ENCODE data around the gene THOC2.
"Not testable (repeated sequence)": the region's sequence is repeated elsewhere in the genome, so short reads cannot be mapped to it uniquely, and the experiment has no call there.

Gene THOC2

DNA sequence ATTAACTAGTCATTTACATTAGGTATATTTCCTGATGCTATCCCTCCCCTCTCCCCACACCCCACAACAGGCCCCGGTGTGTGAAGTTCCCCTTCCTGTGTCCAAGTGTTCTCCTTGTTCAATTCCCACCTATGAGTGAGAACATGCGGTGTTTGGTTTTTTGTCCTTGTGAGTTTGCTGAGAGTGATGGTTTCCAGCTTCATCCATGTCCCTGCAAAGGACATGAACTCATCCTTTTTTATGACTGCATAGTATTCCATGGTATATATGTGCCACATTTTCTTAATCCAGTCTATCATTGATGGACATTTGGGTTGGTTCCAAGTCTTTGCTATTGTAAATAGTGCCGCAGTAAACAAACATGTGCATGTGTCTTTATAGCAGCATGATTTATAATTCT is 69.1 kb downstream of the THOC2 start:
- not testable (repeated sequence) for FAIRE-seq

DNA sequence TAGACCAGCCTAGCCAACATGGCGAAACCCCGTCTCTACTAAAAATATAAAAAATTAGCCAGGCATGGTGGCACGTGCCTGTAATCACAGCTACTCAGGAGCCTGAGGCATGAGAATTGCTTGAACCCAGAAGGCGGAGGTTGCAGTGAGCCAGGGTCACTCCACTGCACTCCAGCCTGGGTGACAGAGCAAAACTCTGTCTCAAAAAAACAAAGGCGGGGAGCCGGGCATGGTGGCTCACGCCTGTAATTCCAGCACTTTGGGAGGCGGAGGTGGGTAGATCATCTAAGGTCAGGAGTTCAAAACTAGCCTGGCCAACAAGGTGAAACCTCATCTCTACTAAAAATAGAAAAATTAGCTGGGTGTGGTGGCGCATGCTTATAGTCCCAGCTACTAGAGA is 76.3 kb downstream of the THOC2 start:
- not testable (repeated sequence) for FAIRE-seq

DNA sequence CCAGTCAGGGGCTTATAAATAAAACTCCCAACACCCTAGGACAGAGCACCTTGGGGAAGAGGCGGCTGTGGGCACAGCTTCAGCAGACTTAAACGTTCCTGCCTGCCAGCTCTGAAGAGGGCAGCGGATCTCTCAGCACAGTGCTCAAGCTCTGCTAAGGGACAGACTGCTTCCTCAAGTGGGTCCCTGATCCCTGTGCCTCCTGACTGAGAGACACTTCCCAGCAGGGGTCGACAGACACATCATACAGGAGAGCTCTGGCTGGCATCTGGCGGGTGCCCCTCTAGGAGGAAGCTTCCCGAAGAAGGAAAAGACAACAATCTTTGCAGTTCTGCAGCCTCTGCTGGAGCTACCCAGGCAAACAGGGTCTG is 84.1 kb downstream of the THOC2 start:
- not testable (repeated sequence) for FAIRE-seq

DNA sequence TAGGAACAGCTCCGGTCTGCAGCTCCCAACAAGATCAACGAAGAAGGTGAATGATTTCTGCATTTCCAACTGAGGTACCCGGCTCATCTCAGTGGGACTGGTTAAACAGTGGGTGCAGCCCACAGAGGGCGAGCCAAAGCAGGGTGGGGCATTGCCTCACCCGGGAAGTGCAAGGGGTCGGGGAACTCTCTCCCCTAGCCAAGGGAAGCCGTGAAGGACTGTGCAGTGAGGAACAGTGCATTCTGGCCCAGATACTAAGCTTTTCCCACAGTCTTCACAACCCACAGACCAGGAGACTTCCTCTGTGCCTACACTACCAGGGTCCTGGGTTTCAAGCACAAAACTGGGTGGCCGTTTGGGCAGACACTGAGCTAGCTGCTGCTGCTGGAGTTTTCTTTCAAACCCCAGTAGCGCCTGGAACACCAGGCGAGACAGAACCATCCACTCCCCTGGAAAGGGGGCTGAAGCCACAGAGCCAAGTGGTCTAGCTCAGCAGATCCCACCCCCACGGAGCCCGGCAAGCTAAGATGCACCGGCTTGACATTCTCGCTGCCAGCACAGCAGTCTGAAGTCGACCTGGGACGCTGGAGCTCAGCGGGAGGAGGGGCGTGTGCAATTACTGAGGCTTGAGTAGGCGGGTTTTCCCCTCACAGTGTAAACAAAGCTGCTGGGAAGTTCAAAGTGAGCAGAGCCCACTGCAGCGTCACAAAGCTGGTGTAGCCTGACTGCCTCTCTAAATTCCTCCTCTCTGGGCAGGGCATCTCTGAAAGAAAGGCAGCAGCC is 84.6 kb downstream of the THOC2 start:
- FAIRE-seq: no peak

DNA sequence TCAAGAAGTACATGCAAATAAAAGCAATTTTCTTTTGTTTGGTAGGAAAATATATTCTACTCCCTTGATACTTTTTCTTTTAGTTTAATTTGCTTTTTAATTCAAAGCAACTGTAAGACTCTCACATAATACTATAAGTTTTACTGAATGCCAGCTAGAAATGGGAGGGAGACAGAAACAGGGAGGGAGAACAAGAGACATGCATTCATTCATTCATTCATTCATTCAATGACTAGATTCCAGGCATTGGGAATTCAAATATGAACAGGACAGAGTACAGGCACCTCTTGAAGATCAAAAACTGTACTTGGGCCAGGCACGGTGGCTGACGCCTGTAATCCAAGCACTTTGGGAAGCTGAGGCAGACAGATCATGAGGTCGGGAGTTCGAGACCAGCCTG is 85.6 kb downstream of the THOC2 start:
- no peak for FAIRE-seq

DNA sequence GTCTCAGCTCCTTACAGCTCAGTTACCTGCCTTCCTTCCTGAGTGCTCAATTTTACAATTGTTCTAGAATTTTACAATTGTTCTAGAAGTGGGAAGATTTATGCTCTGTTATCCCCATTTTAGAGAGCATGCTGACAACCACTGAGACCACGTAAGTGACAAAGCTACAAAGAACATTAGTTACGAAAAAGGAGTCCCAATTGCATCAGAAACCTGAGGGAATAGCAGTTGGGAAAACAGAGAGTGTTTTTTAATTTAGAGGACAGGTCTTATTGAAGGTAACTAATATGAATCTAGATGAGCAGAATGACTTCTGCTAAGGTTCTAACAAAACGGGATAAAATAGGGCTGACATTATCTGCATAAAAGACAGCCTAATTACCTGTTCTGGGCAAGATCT is 103.3 kb downstream of the THOC2 start:
- no peak for FAIRE-seq

DNA sequence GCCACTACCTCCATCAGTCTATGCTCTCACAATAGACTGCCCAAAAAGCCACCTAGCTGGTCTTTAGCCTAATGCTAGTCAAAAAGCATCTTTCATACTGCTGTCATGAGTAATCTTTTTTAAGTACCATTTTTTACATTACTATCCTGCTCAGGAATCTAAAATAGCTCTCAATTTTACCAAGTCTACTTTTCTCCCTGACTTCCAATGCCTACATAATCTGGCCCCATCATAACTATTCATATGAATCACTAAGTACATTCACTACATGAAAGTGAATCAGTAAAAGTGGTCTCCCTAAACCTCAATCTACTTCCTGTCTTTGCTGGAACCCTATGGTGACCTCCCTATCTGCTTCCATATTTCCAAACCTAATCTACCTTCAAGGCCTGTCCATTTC is 105.9 kb downstream of the THOC2 start:
- FAIRE-seq: no peak

DNA sequence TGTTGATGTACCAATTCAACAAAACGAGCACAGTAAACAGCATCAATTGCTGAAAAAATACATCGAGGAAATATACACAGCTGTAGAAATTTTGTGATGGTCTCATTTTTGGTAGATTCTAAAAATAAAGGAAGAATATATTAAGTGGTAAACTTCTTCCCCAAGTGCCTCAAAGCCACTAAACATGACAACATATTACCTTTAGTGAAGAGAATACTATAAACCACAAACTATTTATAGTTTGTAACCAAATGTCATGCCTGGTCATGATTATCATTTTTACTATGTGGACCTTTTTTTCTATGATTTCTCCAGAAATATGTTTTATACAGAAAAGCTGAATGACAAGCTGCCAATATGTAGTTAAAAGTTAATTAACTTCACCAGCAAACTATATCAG is 106.9 kb downstream of the THOC2 start:
- no peak for FAIRE-seq

DNA sequence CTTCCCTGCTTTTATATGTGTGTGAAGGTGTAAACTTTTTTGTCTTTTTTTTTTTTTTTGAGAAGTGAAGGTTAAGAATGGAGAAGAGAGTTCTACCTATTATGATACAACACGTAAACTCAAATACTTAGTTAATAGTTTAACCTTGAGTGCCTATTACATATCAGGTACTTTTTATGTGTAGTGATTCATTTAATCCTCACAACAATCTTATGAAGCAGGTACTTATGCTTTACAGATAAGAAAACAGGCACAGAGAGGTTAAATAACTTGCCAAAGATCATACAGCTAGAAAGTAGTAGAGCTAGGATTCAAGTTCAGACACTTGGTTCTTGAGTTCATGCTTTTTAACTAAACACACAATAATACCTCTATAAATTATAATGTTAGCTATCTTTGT is 107.4 kb downstream of the THOC2 start:
- FAIRE-seq: no peak

DNA sequence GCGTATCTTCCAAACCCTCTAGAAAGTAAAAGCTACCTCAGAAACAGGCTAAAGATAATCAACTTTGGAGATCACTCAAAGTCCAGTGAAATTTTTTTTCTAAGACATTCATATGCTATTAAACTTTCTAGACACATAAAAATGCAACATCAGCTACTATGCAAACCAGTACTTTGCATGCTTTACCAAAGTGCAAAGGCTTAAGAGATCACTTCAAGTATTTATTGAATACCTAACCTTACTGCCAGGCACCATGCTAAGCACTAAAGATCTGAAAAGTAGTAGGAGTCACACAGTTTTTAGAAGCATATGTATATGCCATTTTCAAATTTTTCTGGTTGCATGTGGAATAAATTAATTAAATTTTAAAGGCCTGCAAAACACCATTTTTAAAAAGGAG is 115.8 kb downstream of the THOC2 start:
- no peak for FAIRE-seq

DNA sequence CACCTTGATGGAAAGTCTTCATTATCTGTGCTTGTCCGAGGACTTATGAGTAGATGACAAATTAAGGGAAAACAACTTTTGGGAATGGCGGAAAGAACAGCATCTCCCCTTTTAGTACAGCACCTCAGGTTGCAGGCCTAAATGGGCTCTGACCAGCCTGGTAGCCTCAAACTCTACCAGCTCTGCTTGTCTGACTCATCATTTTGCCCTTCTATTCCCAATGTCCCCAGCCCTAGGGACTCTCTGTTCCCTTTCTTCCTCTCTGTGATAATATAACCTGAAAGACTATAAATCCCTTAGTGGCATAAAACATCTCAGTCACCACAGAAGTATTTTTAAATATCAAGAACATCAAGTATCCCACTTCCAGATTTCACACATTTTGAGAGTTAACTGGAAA is 121.9 kb downstream of the THOC2 start:
- FAIRE-seq: no peak

DNA sequence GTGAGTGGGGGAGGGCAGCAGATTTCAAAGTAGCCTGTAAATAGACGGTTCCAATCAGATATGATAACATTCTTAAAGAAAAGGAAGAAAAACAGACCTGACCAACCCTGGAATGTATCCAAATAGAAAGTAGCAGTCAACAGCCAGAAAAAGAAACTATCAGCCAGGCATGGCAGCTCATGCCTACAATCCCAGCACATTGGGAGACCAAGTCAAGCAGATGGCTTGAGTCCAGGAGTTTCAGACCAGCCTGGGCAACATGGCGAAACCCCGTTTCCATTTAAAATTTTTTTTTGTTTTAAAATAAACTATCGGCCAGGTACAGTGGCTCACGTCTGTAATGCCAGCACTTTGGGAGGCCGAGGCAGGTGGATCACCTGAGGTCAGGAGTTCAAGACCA is 125.0 kb downstream of the THOC2 start:
- no peak for FAIRE-seq

DNA sequence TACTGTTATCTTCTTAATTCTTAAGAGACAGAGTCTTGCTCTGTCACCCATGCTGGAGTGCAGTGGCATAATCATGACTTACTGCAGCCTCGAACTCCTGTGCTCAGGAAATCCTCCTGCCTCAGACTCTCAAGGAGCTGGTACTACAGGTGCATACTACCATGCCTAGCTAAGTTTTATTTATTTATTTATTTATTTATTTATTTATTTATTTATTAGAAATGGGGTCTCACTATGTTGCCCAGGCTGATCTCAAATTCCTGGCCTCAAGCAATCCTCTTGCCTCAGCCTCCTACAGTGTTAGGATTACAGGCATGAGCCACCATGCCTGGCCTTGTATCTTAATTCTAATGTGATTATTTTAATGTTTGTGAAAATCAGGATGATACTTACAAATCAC is 125.6 kb downstream of the THOC2 start:
- FAIRE-seq: no peak

DNA sequence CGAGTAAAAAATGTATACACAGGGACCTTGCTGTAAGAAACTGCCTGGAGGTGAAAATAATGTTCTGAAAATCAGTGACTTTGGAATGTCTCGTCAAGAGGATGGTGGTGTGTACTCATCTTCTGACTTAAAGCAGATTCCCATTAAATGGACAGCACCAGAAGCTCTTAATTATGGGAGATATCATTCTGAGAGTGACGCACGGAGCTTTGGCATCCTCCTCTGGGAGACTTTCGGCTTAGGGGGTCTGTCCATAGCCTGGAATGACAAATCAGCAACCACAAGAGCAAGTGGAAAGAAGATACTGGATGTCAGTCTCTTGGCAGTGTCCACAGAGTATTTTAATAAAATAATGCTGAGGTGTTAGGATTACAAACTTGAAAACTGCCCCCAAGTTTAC is 129.4 kb downstream of the THOC2 start:
- FAIRE-seq: no peak

DNA sequence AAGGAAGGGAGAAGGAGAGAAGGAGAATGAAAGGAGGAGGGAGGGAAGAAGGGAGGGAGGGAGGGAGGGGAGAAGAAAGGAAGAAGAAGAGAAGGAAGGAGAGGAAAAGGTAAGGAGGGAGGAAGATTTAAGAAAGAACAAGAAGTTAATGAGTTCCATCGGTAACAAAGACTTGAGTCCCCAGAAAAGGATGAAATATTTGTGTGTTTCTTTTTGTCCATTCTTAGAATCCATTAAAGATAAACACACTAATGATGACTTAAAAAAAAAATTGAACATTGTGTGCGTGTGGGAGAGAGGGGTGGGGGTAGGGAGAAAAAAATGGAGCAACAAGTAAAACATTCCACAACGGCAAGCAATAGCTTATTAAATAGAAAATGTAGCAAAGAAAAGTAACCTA is 131.4 kb downstream of the THOC2 start:
- FAIRE-seq: no peak

DNA sequence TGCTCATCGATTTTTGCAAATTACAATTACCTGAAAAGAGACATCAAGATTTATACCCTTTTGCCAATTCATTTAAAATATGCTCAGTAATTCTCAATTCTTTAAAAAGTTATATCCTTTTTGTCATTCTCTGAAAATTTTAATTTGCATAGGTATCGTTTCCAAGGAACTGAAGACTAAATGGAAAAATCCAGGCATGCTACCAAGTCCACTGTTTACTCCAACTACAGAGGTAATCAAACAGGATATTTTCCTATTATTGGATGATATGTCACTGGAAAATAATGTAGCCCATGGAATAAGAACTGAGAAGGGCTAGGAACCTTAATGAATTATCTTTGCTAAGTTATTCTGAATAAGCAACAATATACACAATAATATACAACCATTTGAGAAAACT is 132.7 kb downstream of the THOC2 start:
- no peak for FAIRE-seq

DNA sequence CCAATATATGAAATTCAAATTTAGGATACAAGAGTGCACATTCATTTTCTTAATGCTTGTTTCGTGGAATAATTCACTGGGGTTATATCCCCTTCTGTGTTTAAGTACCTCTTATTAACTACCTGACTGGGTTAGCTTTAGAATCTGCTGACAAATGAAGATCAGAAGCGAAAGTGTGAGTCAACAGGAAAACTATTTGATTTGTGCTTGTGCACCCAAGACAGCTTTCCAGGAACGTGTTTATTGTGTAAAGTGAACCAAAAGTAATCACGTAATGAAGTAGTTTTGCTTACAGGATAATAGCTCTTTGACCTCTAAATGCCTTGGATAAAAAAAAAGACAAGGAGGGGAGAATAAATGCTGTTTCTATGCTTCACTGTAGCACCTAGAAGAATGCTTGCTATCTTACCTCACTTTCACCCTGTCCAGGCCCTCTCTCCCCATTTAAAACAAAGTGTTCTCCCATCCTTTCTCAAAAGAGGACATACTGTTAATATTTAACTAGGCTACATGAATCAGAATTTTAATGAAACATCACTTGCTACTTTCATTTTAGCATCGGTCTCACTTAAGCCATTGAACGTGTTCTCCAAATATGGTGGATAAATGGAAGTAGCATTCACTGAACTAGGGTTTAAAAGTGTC is 141.9 kb downstream of the THOC2 start:
- FAIRE-seq: no peak

DNA sequence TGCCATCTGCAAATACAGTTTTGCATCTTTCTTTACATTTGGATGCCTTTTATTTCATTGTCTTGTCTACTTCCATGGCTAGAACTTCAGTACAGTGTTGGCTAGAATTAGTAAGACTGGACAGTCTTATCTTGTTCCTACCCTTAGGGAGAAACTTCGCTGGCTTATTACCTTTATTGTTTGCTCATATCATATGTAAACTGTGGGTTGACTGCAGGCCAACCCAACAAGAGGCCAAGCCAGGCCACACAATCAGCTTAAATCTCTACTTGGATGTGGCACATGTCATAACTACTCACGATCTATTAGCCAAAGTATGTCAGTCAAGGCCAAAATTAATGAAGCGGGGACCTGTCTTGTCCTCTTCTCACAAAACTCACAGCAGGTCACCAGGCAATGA is 144.1 kb downstream of the THOC2 start:
- FAIRE-seq: no peak

DNA sequence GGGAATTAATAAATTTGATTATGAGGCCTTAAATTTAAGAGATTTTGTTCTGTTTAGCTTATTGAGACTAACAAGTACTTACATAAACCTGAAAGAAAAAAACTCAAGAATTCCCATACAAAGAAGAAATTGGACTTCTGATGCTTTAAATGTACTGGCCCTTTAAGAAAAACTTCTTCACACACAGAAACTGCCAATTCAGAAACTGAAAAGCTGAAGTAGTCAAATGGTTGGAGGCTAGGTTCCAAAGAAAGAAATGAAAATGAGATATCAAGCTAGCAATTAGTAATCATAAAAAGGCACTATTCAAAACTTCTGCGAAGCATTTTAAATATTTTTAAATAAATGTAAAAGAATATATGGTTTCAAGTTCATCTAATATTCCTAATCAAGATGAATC is 151.3 kb downstream of the THOC2 start:
- no peak for FAIRE-seq

DNA sequence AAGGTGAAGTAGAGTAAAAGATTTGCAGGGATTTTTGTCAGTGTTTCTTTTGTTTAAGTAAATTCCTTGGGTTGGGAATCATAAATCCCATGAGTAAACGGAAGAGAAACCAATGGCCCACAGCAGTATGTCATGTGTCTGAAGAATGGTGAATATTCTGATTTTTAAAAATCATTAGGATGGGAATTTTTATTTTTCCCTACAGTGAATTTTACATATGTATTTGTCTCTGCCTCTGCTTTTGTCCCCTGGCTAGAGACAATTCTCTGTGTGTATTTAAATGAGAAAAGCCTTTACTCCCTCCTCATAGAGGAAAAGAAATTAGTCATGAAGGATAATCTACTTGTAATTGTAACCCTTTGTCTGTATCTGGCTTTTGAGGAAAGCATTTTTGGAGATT is 152.1 kb downstream of the THOC2 start:
- FAIRE-seq: no peak

DNA sequence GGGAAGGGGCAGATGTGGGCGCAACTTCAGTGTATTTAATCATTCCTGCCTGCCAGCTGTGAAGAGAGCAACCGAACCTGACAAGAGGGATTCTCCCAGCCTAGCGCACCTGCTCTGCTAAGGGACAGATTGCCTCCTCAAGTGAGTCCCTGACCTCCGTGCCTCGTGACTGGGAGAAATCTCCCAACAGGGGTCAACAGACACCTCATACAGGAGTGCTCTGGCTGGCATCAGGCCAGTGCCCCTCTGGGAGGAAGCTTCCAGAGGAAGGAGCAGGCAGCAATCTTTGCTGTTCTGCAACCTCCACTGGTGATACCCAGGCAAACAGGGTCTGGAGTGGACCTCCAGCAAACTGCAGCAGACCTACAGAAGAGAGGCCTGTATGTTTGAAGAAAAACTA is 158.8 kb downstream of the THOC2 start:
- not testable (repeated sequence) for FAIRE-seq

DNA sequence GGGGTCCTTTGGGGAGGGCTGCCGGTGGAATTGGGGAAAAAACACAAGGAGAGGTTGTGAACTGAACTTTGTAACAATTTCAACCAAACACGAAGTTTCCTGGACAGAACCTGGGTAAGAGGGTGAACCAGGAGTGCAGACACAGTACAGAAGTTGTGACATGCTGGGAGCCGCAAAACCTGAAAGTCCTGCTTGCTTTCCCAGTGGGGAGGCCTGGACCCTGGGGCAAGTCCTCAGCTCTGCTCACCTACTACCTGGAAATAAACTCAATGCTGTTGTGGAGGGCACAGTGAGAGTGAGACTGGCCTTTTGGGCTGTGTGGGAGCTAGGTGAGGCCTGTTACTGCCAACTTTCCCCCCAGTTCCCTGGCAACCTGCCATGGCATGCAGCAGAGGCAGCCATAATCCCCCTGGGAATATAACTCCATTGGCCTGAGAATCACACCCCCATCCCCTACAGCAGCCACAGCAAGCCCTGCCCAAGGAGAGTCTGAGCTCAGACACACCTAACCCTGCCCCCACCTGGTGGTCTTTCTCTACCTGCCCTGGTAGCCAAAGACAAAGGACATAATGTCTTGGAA is 162.8 kb downstream of the THOC2 start:
- no peak for FAIRE-seq

DNA sequence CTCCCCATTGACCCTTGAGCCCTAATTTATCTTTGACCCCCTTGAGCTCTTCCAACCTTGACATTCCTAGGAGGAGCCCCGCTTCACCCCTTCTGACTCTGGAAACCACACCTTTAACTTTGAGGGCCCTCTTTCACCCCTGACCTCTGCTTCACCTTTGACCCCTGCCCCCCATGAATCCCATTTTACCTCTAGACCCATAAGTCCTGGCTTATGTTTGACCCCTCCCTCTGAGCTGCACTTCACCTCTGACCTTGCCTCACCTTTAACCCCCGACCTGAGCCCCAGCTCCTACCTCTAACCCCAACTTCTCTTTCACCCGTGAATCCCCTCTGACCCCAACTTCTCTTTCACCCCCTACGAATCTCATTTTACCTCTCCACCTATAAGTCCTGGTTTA is 169.7 kb downstream of the THOC2 start:
- no peak for FAIRE-seq

DNA sequence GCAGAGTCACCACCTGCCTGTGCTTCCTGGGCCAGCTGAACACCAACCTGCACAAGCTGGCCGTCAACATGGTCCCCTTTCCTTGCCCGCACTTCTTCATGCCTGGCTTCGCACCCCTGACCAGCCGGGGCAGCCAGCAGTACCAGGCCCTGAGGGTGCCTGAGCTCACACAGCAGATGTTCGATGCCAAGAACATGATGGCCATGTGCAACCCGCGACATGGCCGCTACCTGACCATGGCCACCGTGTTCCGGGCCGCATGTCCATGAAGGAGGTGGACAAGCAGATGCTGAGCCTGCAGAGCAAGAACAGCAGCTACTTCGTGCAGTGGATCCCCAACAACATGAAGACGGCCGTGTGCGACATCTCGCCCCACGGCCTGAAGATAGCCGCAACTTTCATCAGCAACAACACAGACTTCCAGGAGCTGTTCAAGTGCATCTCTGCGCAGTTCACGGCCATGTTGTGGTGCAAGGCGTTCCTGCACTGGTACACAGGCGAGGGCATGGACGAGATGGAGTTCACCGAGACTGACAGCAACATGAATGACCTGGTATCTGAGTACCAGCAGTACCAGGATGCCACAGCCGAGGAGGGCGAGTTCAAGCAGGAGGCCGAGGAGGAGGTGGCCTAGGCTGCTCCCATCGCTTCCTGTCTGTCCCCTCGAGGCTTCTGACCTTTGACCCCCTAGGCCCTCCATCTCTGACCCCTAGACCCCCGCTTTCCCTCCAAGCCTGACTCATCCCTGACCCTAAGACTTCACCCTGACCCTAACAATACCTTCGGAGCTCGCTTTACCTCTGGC is 170.3 kb downstream of the THOC2 start:
- no peak for FAIRE-seq
